T-helper 2 cell treated with Interferon-gamma antibody and Interleukin-4, amounts not matched to agents 5 μg/mL and 100 μg/mL, for 36 hours (primary cell): ENCODE results near the gene TMEM87B.

Experiments
- DNase-seq: peaks from one replicate; pipeline ENCODE4 v3.0.0; 2021; ENCODE audit warnings: low spot score
- H3K27ac Mint-ChIP-seq: one replicate; pipeline ENCODE4 v1.8.0; 2021; ENCODE audit warnings: mild to moderate bottlenecking, mixed read lengths
- H3K27me3 Mint-ChIP-seq: one replicate; pipeline ENCODE4 v1.8.0; 2021; ENCODE audit warnings: low read depth, mixed read lengths
- H3K36me3 Mint-ChIP-seq: one replicate; pipeline ENCODE4 v1.8.0; 2021; ENCODE audit warnings: low read depth, mixed read lengths
- H3K4me1 Mint-ChIP-seq: one replicate; pipeline ENCODE4 v1.8.0; 2021; ENCODE audit warnings: low read depth, mixed read lengths
- H3K4me3 Mint-ChIP-seq: one replicate; pipeline ENCODE4 v1.8.0; 2022; ENCODE audit warnings: mild to moderate bottlenecking, moderate library complexity, mixed read lengths
- H3K9me3 Mint-ChIP-seq: one replicate; pipeline ENCODE4 v1.8.0; 2021; ENCODE audit warnings: mixed read lengths

TMEM87B gene

GRCh38 chr2:112149194-112149593, 94.1 kb downstream of the TMEM87B start:
- no peak for DNase-seq
- Mint-ChIP-seq H3K27ac (no peak overlapping the region), H3K36me3 (no peaks in the 10 kb centered on the region)

GRCh38 chr2:112149866-112150435, 94.9 kb downstream of the TMEM87B start:
- Mint-ChIP-seq H3K27me3 (no peaks in the 10 kb centered on the region), H3K36me3 (no peaks in the 10 kb centered on the region), H3K4me1 (no peaks in the 10 kb centered on the region), H3K9me3 (no peaks in the 10 kb centered on the region), H3K4me3 (no peak overlapping the region), H3K27ac (no peak overlapping the region)
- DNase-seq: no peak

More at GRCh38 chr2:112149194-112149593, 94.1 kb downstream of the TMEM87B start:
- H3K4me3 Mint-ChIP-seq: no peak overlapping the region
- no peaks in the 10 kb centered on the region for H3K27me3 Mint-ChIP-seq
- H3K9me3 Mint-ChIP-seq: no peaks in the 10 kb centered on the region
- no peaks in the 10 kb centered on the region for H3K4me1 Mint-ChIP-seq

- no peak for DNase-seq
Measured at GRCh38 chr2:112150447-112150846, 95.4 kb downstream of the TMEM87B start.

GRCh38 chr2:112150851-112151250, 95.8 kb downstream of the TMEM87B start:
- DNase-seq: no peak
- no peaks in the 10 kb centered on the region for H3K27me3 Mint-ChIP-seq
- no peaks in the 10 kb centered on the region for H3K36me3 Mint-ChIP-seq
- H3K27ac Mint-ChIP-seq: no peak overlapping the region
- H3K9me3 Mint-ChIP-seq: no peaks in the 10 kb centered on the region
- no peak overlapping the region for H3K4me3 Mint-ChIP-seq
- peaks cover 8% of the 10 kb centered on the region for H3K4me1 Mint-ChIP-seq

More at GRCh38 chr2:112150447-112150846, 95.4 kb downstream of the TMEM87B start:
- Mint-ChIP-seq H3K27me3 (no peaks in the 10 kb centered on the region), H3K27ac (no peak overlapping the region), H3K9me3 (no peaks in the 10 kb centered on the region), H3K4me1 (peaks cover 4% of the 10 kb centered on the region), H3K4me3 (no peak overlapping the region), H3K36me3 (no peaks in the 10 kb centered on the region)

GRCh38 chr2:112151271-112151670, 96.2 kb downstream of the TMEM87B start:
- no peaks in the 10 kb centered on the region for H3K9me3 Mint-ChIP-seq
- no peak overlapping the region for H3K4me3 Mint-ChIP-seq
- no peak for DNase-seq
- H3K27ac Mint-ChIP-seq: no peak overlapping the region
- no peaks in the 10 kb centered on the region for H3K36me3 Mint-ChIP-seq
- no peaks in the 10 kb centered on the region for H3K27me3 Mint-ChIP-seq
- peaks cover 12% of the 10 kb centered on the region for H3K4me1 Mint-ChIP-seq

GRCh38 chr2:112151701-112152440, 96.8 kb downstream of the TMEM87B start:
- Mint-ChIP-seq H3K4me3 (no peak overlapping the region), H3K27ac (no peak overlapping the region), H3K4me1 (peaks cover 18% of the 10 kb centered on the region), H3K36me3 (no peaks in the 10 kb centered on the region), H3K27me3 (no peaks in the 10 kb centered on the region), H3K9me3 (no peaks in the 10 kb centered on the region)
- no peak for DNase-seq

- Mint-ChIP-seq H3K27me3 (no peaks in the 10 kb centered on the region), H3K4me1 (peaks cover 18% of the 10 kb centered on the region), H3K9me3 (no peaks in the 10 kb centered on the region), H3K27ac (no peak overlapping the region), H3K36me3 (no peaks in the 10 kb centered on the region), H3K4me3 (no peak overlapping the region)
- DNase-seq: no peak
Measured at GRCh38 chr2:112152476-112153178, 97.6 kb downstream of the TMEM87B start.

- H3K27ac Mint-ChIP-seq: no peak overlapping the region
Measured at GRCh38 chr2:112153179-112153490, 98.1 kb downstream of the TMEM87B start.

GRCh38 chr2:112153501-112153900, 98.4 kb downstream of the TMEM87B start:
- H3K4me1 Mint-ChIP-seq: peaks cover 18% of the 10 kb centered on the region

More at GRCh38 chr2:112153179-112153490, 98.1 kb downstream of the TMEM87B start:
- Mint-ChIP-seq H3K27me3 (no peaks in the 10 kb centered on the region), H3K4me1 (peaks cover 18% of the 10 kb centered on the region), H3K4me3 (no peak overlapping the region), H3K36me3 (no peaks in the 10 kb centered on the region), H3K9me3 (no peaks in the 10 kb centered on the region)
- DNase-seq: no peak

GRCh38 chr2:112154246-112155117, 99.4 kb downstream of the TMEM87B start:
- peak overlapping the region; percentile 15 for H3K27ac Mint-ChIP-seq

More at GRCh38 chr2:112153501-112153900, 98.4 kb downstream of the TMEM87B start:
- Mint-ChIP-seq H3K4me3 (no peak overlapping the region), H3K27ac (no peak overlapping the region), H3K36me3 (no peaks in the 10 kb centered on the region), H3K9me3 (no peaks in the 10 kb centered on the region), H3K27me3 (no peaks in the 10 kb centered on the region)
- no peak for DNase-seq

GRCh38 chr2:112155331-112156151, 100.5 kb downstream of the TMEM87B start:
- DNase-seq: no peak
- Mint-ChIP-seq H3K36me3 (no peaks in the 10 kb centered on the region), H3K4me3 (peak overlapping the region; percentile 50), H3K27ac (peak overlapping the region; percentile 68), H3K9me3 (no peaks in the 10 kb centered on the region), H3K27me3 (no peaks in the 10 kb centered on the region), H3K4me1 (peaks cover 21% of the 10 kb centered on the region)

More at GRCh38 chr2:112154246-112155117, 99.4 kb downstream of the TMEM87B start:
- H3K27me3 Mint-ChIP-seq: no peaks in the 10 kb centered on the region
- no peak overlapping the region for H3K4me3 Mint-ChIP-seq
- no peaks in the 10 kb centered on the region for H3K9me3 Mint-ChIP-seq
- peaks cover 18% of the 10 kb centered on the region for H3K4me1 Mint-ChIP-seq
- DNase-seq: no peak
- no peaks in the 10 kb centered on the region for H3K36me3 Mint-ChIP-seq

GRCh38 chr2:112156152-112156986, 101.3 kb downstream of the TMEM87B start:
- no peaks in the 10 kb centered on the region for H3K36me3 Mint-ChIP-seq
- peak overlapping the region; percentile 50 for H3K4me3 Mint-ChIP-seq
- H3K27me3 Mint-ChIP-seq: no peaks in the 10 kb centered on the region
- H3K27ac Mint-ChIP-seq: peak overlapping the region; percentile 68
- no peaks in the 10 kb centered on the region for H3K9me3 Mint-ChIP-seq
- peaks cover 21% of the 10 kb centered on the region for H3K4me1 Mint-ChIP-seq
- peak; percentile 44 for DNase-seq
